IMR-90 (cell line): ENCODE results near the gene PIAS2. TPM values are rescaled to one million over a fixed set of nuclear protein-coding genes. Genes with fewer than 3 reads are reported as not detected.

Source experiments
- ATAC-seq: fragments of 200-7000 bp; cut with Tn5 transposase; 2 replicates; pipeline ENCODE4 v1.9.1; 2020; ENCODE audit warnings: low read depth, mild to moderate bottlenecking, moderate library complexity
- BruUV-seq: library from RNA; stranded (reverse); fragments of 400-500 nt; replicated peaks from 2 replicates; lab custom pipeline; 2021; lab: Mats Ljungman, UMichigan
- CTCF ChIA-PET: fragments of 300-600 bp; formaldehyde crosslinking; extraction: SDS; loops from one replicate; lab custom pipeline; 2021; ENCODE audit warnings: antibody characterized with exemption; lab: Yijun Ruan, JAX
- POLR2A ChIA-PET: fragments of 300-600 bp; sonication (Branson Sonifier 250); formaldehyde crosslinking; loops from one replicate; lab custom pipeline; 2022; ENCODE audit warnings: antibody characterized with exemption; ENCODE audit not compliant: unreplicated experiment; lab: Charles Lee
- DNase-seq: peaks from one replicate; pipeline ENCODE4 v3.0.0; 2013
- H2AFZ ChIP-seq: replicated peaks from 2 replicates; pipeline ENCODE3; 2013; ENCODE audit warnings: low read length, mild to moderate bottlenecking; ENCODE audit not compliant: poor library complexity
- H2AK5ac ChIP-seq: 2 replicates; pipeline ENCODE4 v1.6.1; 2013; ENCODE audit warnings: low read depth, low read length, inconsistent platforms
- H2AK9ac ChIP-seq: replicated peaks from 2 replicates; pipeline ENCODE3; 2013; ENCODE audit warnings: mild to moderate bottlenecking, low read depth, low read length, moderate library complexity; ENCODE audit not compliant: poor library complexity
- H2BK120ac ChIP-seq: 2 replicates; pipeline ENCODE4 v1.6.1; 2013; ENCODE audit warnings: low read depth, low read length, inconsistent platforms
- H2BK15ac ChIP-seq: 3 replicates; pipeline ENCODE4 v1.6.1; 2013; ENCODE audit warnings: low read depth, low read length, inconsistent platforms
- H2BK20ac ChIP-seq: 2 replicates; pipeline ENCODE4 v1.6.1; 2013; ENCODE audit warnings: low read depth, mild to moderate bottlenecking, inconsistent platforms, low read length, moderate library complexity
- H2BK5ac ChIP-seq: 2 replicates; pipeline ENCODE4 v1.6.1; 2013; ENCODE audit warnings: mild to moderate bottlenecking, low read depth, low read length, inconsistent platforms; ENCODE audit not compliant: poor library complexity, severe bottlenecking
- H3K14ac ChIP-seq: replicated peaks from 2 replicates; pipeline ENCODE4 v1.6.1; 2013; ENCODE audit warnings: low read depth, low read length, inconsistent platforms
- H3K18ac ChIP-seq: 2 replicates; pipeline ENCODE4 v1.6.1; 2013; ENCODE audit warnings: low read depth, low read length, control low read depth
- H3K23ac ChIP-seq: 2 replicates; pipeline ENCODE4 v1.6.1; 2013; ENCODE audit warnings: low read depth, low read length, inconsistent platforms
- H3K27ac ChIP-seq: 2 replicates; pipeline ENCODE4 v1.5.1; 2013; ENCODE audit warnings: mild to moderate bottlenecking, control low read depth, low read length; ENCODE audit not compliant: insufficient read depth
- H3K27me3 ChIP-seq: 2 replicates; pipeline ENCODE4 v1.6.1; 2013; ENCODE audit warnings: low read length; ENCODE audit not compliant: control insufficient read depth, insufficient read depth
- H3K36me3 ChIP-seq: 2 replicates; pipeline ENCODE4 v1.6.1; 2013; ENCODE audit warnings: low read length, mixed read lengths; ENCODE audit not compliant: control insufficient read depth, insufficient read depth
- H3K4ac ChIP-seq: 2 replicates; pipeline ENCODE4 v1.6.1; 2013; ENCODE audit warnings: low read depth, low read length, inconsistent platforms
- H3K4me1 ChIP-seq: 2 replicates; pipeline ENCODE4 v1.6.1; 2013; ENCODE audit warnings: low read length, mixed read lengths; ENCODE audit not compliant: control insufficient read depth, insufficient read depth
- H3K4me2 ChIP-seq: 2 replicates; pipeline ENCODE4 v1.6.1; 2013; ENCODE audit warnings: low read depth, mild to moderate bottlenecking, control low read depth, low read length, moderate library complexity
- H3K4me3 ChIP-seq: 2 replicates; pipeline ENCODE4 v1.5.1; 2013; ENCODE audit warnings: low read depth, mild to moderate bottlenecking, control low read depth, low read length, moderate library complexity; ENCODE audit not compliant: insufficient read depth
- H3K56ac ChIP-seq: 2 replicates; pipeline ENCODE4 v1.6.1; 2013; ENCODE audit warnings: low read length, inconsistent platforms; ENCODE audit not compliant: insufficient read depth; ENCODE audit errors: extremely low read depth
- H3K79me1 ChIP-seq, 2 experiments: 2 replicates each; pipeline ENCODE4 v1.6.1; 2013; ENCODE audit warnings: low read length in 2 of 2, inconsistent platforms in 1 of 2, low read depth in 1 of 2
- H3K9ac ChIP-seq: 2 replicates; pipeline ENCODE4 v1.6.1; 2013; ENCODE audit warnings: low read depth, low read length, control low read depth
- H3K9me1 ChIP-seq: 2 replicates; pipeline ENCODE4 v1.6.1; 2013; ENCODE audit warnings: low read length, inconsistent platforms; ENCODE audit not compliant: insufficient read depth
- H3K9me3 ChIP-seq: 2 replicates; pipeline ENCODE4 v1.6.1; 2013; ENCODE audit warnings: low read length; ENCODE audit not compliant: control insufficient read depth, insufficient read depth
- H4K20me1 ChIP-seq: 2 replicates; pipeline ENCODE4 v1.6.1; 2013; ENCODE audit warnings: low read length, inconsistent platforms; ENCODE audit not compliant: insufficient read depth
- H4K5ac ChIP-seq: 2 replicates; pipeline ENCODE4 v1.6.1; 2013; ENCODE audit warnings: mild to moderate bottlenecking, low read depth, low read length, control low read depth
- H4K8ac ChIP-seq, 2 experiments: 2 replicates each; pipeline ENCODE4 v1.6.1; 2013; ENCODE audit warnings: low read depth in 2 of 2, low read length in 2 of 2, control low read depth in 1 of 2, inconsistent platforms in 1 of 2
- H4K91ac ChIP-seq: 2 replicates; pipeline ENCODE4 v1.6.1; 2013; ENCODE audit warnings: low read depth, low read length, inconsistent platforms; ENCODE audit not compliant: insufficient read depth
- MAFK ChIP-seq: IDR thresholded peaks from 2 replicates; pipeline ENCODE4 v1.6.1; 2012; ENCODE audit warnings: low read depth, low read length, improper control_type of control experiment
- MXI1 ChIP-seq: IDR thresholded peaks from 2 replicates; pipeline ENCODE4 v1.6.1; 2012; ENCODE audit warnings: low read depth, mild to moderate bottlenecking, low read length, moderate library complexity, borderline replicate concordance
- SMC3 ChIP-seq: fragments of 150-350 bp; IDR thresholded peaks from 2 replicates; pipeline ENCODE4 v1.6.1; 2016; ENCODE audit warnings: low read depth, mild to moderate bottlenecking, antibody characterized with exemption, low read length, moderate library complexity
- WGBS, 2 experiments: methylation state at CpG; one replicate each; pipeline versions ENCODE4 v1.1.5 to v1.1.7; 2013; ENCODE audit warnings: missing lambda C conversion rate in 2 of 2; ENCODE audit not compliant: insufficient read length in 1 of 2; ENCODE audit errors: extremely low coverage in 2 of 2; 5-methylcytosine and 5-hydroxymethylcytosine counted together
- dilution Hi-C: fragments of 300-500 bp; cut with HindIII; formaldehyde crosslinking; loops from one replicate; pipeline ENCODE4 v1.14.3; 2018; ENCODE audit warnings: low sequenced_read_pairs; ENCODE audit not compliant: unreplicated experiment
- in situ Hi-C: fragments of 300-500 bp; cut with MboI; formaldehyde crosslinking; loops from 3 replicates; pipeline ENCODE4 v1.14.3; 2019; ENCODE audit warnings: low sequenced_read_pairs, inconsistent platforms, mixed read lengths
- intact Hi-C: fragments of 100-400 bp; cut with micrococcal nuclease; formaldehyde crosslinking; loops from 2 replicates; pipeline ENCODE4 v1.10.0; 2022
- polyA plus RNA-seq, 3 experiments: library from polyadenylated mRNA; depleted of rRNA; stranded (reverse); fragments of >200 nt; gene quantifications; 2 replicates each; pipeline ENCODE4 v1.2.3, GENCODE V29; 2012; ENCODE audit warnings: low replicate concordance in 1 of 3
- total RNA-seq: library from RNA; depleted of rRNA; stranded (reverse); fragments of >200 nt; gene quantifications from 2 replicates; pipeline ENCODE4 v1.2.3, GENCODE V29; 2012
- TF ChIP-seq, protein P1 (sequence below): fragments of 150-350 bp; IDR thresholded peaks from 2 replicates; pipeline ENCODE4 v1.6.1; 2016; ENCODE audit warnings: low read depth, mild to moderate bottlenecking, low read length, moderate library complexity, borderline replicate concordance

The PIAS2 gene
- total and polyA plus RNA-seq, 2 of the 4 experiments (the other 2 are of a cell fraction) = 15.1 to 28.9 TPM

DNA sequence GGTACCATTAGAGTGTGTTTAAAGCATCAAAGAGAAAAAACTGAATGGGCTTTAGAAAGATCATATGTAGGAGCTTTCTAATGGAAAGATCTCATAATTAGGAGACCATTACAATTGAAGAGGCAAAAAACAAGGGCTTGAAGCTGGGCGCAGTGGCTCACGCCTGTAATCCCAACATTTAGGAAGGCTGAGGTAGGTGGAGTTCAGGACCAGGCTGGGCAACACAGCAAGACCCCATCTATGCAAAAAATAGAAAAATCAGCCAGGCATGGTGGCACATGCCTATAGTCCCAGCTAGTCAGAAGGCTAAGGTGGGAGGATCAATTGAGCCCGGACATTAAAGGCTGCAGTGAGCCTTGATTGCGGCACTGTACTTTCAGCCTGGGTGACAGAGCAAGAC is 59.0 kb downstream of the PIAS2 start:
- no peak for TF ChIP-seq MXI1
- TF ChIP-seq, protein P1, sequence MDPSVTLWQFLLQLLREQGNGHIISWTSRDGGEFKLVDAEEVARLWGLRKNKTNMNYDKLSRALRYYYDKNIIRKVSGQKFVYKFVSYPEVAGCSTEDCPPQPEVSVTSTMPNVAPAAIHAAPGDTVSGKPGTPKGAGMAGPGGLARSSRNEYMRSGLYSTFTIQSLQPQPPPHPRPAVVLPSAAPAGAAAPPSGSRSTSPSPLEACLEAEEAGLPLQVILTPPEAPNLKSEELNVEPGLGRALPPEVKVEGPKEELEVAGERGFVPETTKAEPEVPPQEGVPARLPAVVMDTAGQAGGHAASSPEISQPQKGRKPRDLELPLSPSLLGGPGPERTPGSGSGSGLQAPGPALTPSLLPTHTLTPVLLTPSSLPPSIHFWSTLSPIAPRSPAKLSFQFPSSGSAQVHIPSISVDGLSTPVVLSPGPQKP = no peak
- no peak for TF ChIP-seq MAFK
- TF ChIP-seq SMC3 = no peak
- H3K4me2 ChIP-seq = no peak overlapping the region
- no peak overlapping the region for H3K14ac ChIP-seq
- WGBS, 2 experiments = 100% methylated on average over 1 of the region's 4 CpGs; no CpG with 5 or more reads in 1 of the 2 experiments
- dilution Hi-C loops = no loop called here
- H2AFZ ChIP-seq = no peak overlapping the region
- no peak overlapping the region for H4K5ac ChIP-seq
- H3K4me1 ChIP-seq = no peaks in the 10 kb centered on the region
- no TSS peak for BruUV-seq
- in situ Hi-C loops = no loop called here
- H3K18ac ChIP-seq = no peak overlapping the region
- no peak overlapping the region for H3K4me3 ChIP-seq
- no peak overlapping the region for H2BK120ac ChIP-seq
- H2AK9ac ChIP-seq = no peak overlapping the region
- peaks cover 0 to 3% of the 10 kb centered on the region in 2 experiments; a peak in 2 of 4 replicates for H3K79me1 ChIP-seq
- H2BK5ac ChIP-seq = no peak overlapping the region
- no peak overlapping the region for H3K23ac ChIP-seq
- H3K56ac ChIP-seq = no peak overlapping the region
- intact Hi-C loops = no loop called here
- no peak overlapping the region for H2AK5ac ChIP-seq
- H3K9ac ChIP-seq = no peak overlapping the region
- H4K91ac ChIP-seq = no peak overlapping the region
- POLR2A ChIA-PET = no interaction called here
- H3K9me1 ChIP-seq = no peaks in the 10 kb centered on the region
- CTCF ChIA-PET = no interaction called here
- no peak overlapping the region for H4K8ac ChIP-seq
- no peak for DNase-seq
- H2BK15ac ChIP-seq = no peak overlapping the region
- peaks cover 8% of the 10 kb centered on the region; the same call in 1 of the 2 replicates for H3K36me3 ChIP-seq
- H2BK20ac ChIP-seq = no peak overlapping the region
- H3K4ac ChIP-seq = no peak overlapping the region
- H4K20me1 ChIP-seq = no peaks in the 10 kb centered on the region
- H3K27ac ChIP-seq = no peak overlapping the region
- ATAC-seq = no peak
- H3K9me3 ChIP-seq = no peaks in the 10 kb centered on the region
- no peaks in the 10 kb centered on the region for H3K27me3 ChIP-seq
